HG03025 (cell line): ENCODE results near the gene RNF4.
"Not testable (repeated sequence)": the region's sequence is repeated elsewhere in the genome, so short reads cannot be mapped to it uniquely, and the experiment has no call there.

Experiments used
- ATAC-seq: cut with Tn5 transposase; IDR thresholded peaks from one replicate; pipeline ENCODE4 v1.9.1; 2021; ENCODE audit warnings: mild to moderate bottlenecking, moderate library complexity; ENCODE audit not compliant: unreplicated experiment, low FRiP score

RNF4 gene

GRCh38 chr4:2485956-2486355 lies 17.1 kb downstream of the RNF4 start:
- no peak for ATAC-seq

- ATAC-seq = no peak
Observed at GRCh38 chr4:2486981-2487380, 18.1 kb downstream of the RNF4 start.

GRCh38 chr4:2487632-2488031 lies 18.7 kb downstream of the RNF4 start:
- peak; percentile 44 for ATAC-seq

GRCh38 chr4:2489081-2489805 lies 20.3 kb downstream of the RNF4 start:
- no peak for ATAC-seq

GRCh38 chr4:2489841-2490552 lies 21.1 kb downstream of the RNF4 start:
- ATAC-seq = no peak

GRCh38 chr4:2492970-2493369 lies 24.1 kb downstream of the RNF4 start:
- ATAC-seq = no peak

GRCh38 chr4:2494992-2495391 lies 26.1 kb downstream of the RNF4 start:
- no peak for ATAC-seq

GRCh38 chr4:2497324-2497723 lies 28.4 kb downstream of the RNF4 start:
- no peak for ATAC-seq

GRCh38 chr4:2497931-2498330 lies 29.0 kb downstream of the RNF4 start:
- peak; percentile 86 for ATAC-seq

- ATAC-seq = no peak
Observed at GRCh38 chr4:2500547-2500946, 31.6 kb downstream of the RNF4 start.

GRCh38 chr4:2501034-2501594 lies 32.2 kb downstream of the RNF4 start:
- ATAC-seq = no peak

GRCh38 chr4:2503809-2504208 lies 34.9 kb downstream of the RNF4 start:
- no peak for ATAC-seq

GRCh38 chr4:2507259-2507658 lies 38.4 kb downstream of the RNF4 start:
- no peak for ATAC-seq

- ATAC-seq = no peak
Observed at GRCh38 chr4:2507855-2508254, 38.9 kb downstream of the RNF4 start.

GRCh38 chr4:2510351-2511259 lies 41.7 kb downstream of the RNF4 start:
- ATAC-seq = no peak

- no peak for ATAC-seq
Observed at GRCh38 chr4:2511645-2512131, 42.8 kb downstream of the RNF4 start.

- no peak for ATAC-seq
Observed at GRCh38 chr4:2512396-2513135, 43.7 kb downstream of the RNF4 start.

GRCh38 chr4:2514193-2514592 lies 45.3 kb downstream of the RNF4 start:
- not testable (repeated sequence) for ATAC-seq

- not testable (repeated sequence) for ATAC-seq
Observed at GRCh38 chr4:2514944-2515343, 46.0 kb downstream of the RNF4 start.
